GM19468 (cell line): ENCODE data around the gene UQCC2.

ENCODE experiments used
- ATAC-seq: cut with Tn5 transposase; IDR thresholded peaks from one replicate; pipeline ENCODE4 v1.9.1; 2021; ENCODE audit warnings: mild to moderate bottlenecking, moderate library complexity, moderate number of reproducible peaks; ENCODE audit not compliant: unreplicated experiment; ENCODE audit errors: extremely low read depth

UQCC2 gene

DNA sequence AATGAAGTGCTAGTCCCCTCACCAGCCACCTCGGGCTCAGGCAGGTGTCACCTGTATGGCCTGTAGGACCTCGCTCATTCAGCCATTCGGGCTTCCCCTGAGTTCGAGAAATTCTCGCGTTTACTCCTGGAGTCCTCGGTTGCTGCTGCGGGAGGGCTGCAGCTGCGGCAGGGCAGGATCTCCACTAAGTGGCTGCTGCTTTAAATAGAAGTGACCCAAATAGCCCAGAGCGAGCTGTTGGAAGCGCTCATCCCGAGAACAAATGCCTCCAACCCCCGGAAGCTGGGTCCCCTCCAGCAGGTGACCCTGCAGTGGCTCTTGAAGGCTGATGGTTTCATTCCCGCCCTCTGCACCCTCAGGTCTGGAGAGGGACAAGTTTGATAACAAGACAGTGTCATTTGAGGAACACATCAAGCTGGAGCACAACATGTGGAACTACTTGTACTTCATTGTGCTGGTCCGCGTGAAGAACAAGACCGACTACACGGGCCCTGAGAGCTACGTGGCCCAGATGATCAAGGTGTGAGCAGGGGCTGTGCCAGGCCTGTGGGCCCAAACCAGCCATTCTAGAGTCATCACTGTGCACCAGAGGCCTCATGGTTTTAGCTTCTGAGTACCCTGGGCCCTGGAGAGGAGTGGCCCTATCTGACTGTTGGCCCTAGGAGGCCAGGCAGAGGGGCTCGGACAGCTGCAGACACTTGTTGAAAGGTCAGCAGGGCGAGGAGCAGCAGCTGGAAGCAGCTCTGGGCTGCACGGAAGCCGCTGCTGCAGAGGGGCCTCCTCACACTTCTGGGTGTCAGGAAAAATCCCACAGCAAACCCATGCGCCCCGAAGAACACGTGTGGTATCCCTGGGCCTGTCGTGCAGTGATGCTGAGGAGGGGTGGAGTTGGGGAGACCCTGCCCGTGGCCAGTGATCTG, 18.1 kb downstream of the UQCC2 start:
- ATAC-seq: no peak

DNA sequence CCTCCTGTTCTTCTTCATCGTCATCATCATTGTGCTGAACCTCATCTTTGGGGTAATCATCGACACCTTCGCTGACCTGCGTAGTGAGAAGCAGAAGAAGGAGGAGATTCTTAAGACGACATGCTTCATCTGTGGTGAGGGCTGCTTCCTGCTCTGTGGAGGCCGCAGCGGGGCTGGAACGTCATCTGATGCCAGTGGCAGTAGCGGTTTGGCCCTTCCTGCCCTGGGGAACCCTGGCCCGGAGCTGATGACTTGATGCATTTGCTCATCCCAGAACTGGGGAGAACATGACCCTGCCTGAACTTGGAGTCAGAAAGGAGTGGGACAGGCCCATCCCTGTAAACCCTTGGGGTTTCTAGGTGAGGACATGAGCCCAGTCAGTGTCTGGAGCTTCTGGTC, 18.7 kb downstream of the UQCC2 start:
- ATAC-seq: no peak

- ATAC-seq: no peak
Measured at GRCh38 chr6:33692078-33692759, 19.3 kb downstream of the UQCC2 start.

DNA sequence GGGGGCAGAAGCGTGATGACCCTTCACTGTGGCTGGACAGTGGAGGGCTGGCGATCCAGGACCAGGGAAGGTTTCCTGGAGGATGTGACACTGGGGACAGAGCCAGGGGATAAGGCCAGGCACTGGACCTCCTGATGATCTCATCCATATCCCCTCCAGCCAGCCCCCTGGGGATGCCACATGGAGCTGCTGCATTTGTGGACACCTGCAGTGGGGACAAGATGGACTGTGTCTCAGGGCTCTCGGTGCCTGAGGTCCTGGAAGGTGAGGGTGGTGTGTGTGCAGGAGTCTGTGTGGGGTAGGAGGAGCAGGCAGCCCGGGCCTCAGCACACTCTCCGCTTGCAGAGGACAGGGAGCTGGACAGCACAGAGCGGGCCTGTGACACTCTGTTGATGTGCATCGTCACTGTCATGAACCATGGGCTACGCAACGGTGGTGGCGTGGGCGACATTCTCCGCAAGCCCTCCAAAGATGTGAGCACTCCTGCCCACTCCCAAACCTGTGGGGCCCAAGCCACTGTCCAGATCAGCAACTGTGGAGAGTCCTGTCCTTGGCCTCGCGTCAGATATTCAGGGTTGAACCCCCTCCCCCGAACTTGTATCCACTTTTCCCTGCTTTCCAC, 19.9 kb downstream of the UQCC2 start:
- no peak for ATAC-seq

DNA sequence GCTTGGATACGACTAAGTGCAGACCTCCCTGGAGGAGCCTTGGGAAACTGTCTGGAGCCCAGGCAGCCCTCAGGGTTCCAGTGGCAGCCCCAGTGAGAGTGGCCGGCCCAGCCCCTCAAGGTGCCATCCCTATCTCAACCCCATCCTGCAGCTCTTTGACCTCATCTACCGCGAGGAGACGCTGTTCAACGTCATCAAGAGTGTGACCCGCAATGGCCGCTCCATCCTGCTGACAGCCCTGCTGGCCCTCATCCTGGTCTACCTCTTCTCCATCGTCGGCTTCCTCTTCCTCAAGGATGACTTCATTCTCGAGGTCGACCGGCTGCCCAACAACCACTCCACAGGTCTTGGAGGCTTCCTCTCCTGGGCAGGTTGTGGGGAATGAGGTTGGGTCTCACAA, 20.7 kb downstream of the UQCC2 start:
- ATAC-seq: no peak

- ATAC-seq: no peak
Measured at GRCh38 chr6:33689879-33690278, 21.6 kb downstream of the UQCC2 start.

DNA sequence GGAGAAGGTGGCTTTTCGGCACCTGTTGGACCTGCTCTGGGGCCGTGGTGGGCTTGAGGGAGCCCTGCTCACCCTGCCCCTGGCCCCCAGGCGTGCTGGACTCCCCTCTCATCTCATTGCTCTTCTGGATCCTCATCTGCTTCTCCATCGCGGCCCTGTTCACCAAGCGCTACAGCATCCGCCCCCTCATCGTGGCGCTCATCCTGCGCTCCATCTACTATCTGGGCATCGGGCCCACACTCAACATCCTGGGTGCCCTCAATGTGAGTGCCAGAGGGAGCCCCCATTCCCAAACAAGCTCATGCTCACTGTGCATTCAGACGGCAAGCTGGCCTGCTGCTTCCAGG, 22.4 kb downstream of the UQCC2 start:
- ATAC-seq: no peak

GRCh38 chr6:33688451-33689147, 22.9 kb downstream of the UQCC2 start:
- no peak for ATAC-seq

DNA sequence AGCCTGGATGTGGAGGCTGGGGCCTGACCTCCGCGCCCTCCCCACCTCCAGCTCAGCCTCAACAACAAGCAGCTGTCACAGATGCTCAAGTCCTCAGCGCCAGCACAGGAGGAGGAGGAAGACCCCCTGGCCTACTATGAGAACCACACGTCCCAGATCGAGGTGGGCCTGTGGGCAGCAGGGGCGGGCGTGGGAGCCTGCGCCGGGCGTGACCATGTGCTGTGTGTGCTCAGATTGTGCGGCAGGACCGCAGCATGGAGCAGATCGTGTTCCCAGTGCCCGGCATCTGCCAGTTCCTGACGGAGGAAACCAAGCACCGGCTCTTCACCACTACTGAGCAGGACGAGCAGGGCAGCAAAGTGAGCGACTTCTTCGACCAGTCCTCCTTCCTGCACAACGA, 23.5 kb downstream of the UQCC2 start:
- ATAC-seq: no peak

- ATAC-seq: no peak
Measured at GRCh38 chr6:33686981-33687975, 24.2 kb downstream of the UQCC2 start.

DNA sequence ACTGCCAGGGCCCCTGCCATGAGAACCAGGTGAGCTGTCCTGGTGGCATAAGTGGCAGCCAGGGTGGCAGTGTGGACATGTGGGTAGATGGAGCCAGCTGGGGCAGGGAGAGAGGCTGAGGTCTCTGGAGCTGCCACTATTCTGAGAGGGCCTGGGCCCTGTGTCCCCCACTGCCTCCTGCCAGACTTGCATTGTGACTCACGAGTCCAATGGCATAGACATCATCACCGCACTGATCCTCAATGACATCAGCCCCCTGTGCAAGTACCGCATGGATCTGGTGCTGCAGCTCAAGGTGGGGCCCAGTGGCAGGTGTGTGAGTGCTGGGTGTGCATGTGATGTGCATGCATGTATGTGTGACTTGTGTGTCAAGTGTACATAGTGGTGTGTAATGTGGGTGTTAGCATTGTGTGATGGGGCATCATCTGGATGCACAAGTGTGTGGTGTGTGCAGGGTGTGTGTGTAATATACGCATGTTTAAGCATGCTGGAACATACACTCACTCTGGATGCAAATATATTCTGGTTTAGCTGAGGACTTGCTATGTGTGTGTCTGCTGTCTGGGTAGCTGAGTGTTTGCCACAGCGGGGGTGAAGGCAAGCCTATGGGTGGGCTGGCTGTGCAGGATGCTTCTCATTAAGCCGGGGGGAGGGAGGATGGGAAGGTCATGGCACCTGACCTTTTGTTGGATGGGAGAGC, 25.1 kb downstream of the UQCC2 start:
- ATAC-seq: no peak

DNA sequence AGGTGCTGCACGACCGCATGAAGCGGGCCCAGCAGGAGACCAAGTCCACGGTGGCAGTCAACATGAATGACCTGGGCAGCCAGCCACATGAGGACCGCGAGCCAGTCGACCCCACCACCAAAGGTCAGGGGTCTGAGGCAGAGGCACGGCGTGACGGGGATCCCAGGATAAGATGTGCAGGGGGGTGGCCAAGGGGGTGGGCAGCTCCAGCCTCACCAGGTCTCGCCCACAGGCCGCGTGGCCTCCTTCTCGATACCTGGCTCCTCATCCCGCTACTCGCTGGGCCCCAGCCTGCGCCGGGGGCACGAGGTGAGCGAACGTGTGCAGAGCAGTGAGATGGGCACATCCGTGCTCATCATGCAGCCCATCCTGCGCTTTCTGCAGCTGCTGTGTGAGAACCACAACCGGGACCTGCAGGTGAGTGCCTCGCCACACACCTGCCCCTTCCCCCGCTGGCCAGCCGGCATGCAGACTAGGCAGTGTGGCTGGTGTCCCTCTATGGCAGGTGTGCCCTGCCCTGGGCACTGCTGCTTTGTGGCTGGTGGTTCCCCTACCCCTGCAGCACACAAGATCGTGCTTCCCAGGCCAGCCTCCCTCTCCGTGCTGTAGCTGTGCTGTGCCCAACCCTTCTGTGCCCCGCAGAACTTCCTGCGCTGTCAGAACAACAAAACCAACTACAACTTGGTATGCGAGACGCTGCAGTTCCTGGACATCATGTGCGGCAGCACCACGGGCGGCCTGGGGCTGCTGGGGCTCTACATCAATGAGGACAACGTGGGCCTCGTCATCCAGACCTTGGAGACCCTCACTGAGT, 25.9 kb downstream of the UQCC2 start:
- ATAC-seq: no peak

- ATAC-seq: no peak
Measured at GRCh38 chr6:33684983-33685382, 26.5 kb downstream of the UQCC2 start.

- ATAC-seq: no peak
Measured at GRCh38 chr6:33684428-33684896, 27.0 kb downstream of the UQCC2 start.

DNA sequence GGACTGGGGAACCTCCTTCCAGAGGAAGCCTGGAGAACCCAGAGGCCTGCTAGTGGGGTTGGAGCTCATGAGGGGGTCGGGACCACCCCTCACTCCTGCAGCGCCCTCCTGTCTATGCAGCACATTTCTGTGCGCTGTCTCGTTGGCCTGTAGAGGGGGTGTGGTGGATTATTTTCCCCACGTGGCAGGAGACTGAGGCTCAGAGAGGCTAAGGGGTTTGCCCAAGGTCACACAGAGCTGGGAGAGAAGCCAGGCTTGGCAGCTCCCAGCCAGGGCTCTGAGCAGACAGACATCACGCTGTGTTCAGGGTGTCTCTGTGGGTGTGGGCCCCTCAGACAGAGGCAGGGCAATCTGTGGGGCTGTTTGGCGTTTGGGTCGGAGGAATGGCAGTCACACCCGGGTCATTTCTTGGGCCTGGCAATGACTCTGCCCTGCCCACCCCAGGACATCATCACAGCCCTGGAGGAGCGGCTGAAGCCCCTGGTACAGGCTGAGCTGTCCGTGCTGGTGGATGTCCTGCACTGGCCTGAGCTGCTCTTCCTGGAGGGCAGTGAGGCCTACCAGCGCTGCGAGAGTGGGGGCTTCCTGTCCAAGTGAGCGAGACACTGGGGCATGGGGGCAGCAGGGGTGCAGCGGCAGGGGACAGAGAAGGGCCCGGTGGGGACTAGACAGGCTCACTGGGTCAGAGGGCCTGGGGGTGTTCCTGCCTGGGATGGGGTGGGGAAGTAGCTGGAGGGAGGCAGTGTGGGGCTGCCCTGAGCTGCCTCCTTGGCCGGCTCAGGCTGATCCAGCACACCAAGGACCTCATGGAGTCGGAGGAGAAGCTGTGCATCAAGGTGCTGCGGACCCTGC, 27.7 kb downstream of the UQCC2 start:
- ATAC-seq: no peak

DNA sequence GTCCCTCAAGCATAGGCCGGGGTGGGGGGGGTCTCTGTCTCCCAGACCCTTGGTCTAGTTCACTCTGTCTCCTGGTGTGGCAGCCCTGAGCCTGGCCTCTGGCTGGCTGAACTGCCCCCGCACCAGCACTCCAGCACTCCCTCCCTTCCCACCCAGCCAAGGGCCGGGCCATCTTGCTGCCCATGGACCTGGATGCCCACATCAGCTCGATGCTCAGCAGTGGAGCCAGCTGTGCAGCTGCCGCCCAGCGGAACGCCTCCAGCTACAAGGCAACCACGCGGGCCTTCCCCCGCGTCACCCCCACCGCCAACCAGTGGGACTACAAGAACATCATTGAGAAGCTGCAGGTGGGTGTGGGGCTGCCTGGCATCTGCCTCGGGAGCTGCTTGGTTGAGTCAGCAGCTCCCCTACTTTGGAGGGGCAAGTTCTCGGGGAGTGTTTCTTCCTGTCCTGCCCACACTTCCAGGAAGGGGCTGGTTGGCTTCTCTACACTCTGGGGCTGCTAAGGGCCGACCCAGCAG, 28.4 kb downstream of the UQCC2 start:
- ATAC-seq: no peak

GRCh38 chr6:33682341-33682740, 29.2 kb downstream of the UQCC2 start:
- ATAC-seq: no peak
